AG10803 (cell line): ENCODE results near the gene EVPLL.
"Not testable (repeated sequence)": the region's sequence is repeated elsewhere in the genome, so short reads cannot be mapped to it uniquely, and the experiment has no call there.

ENCODE experiments used
- DNase-seq: peaks from one replicate; pipeline ENCODE4 v3.0.0; 2010; ENCODE audit warnings: low read depth
- H3K4me3 ChIP-seq: 2 replicates; pipeline ENCODE4 v1.5.1; 2011; ENCODE audit warnings: mild to moderate bottlenecking, low read length, control low read depth
- CTCF ChIP-seq: conservative IDR thresholded peaks from 2 replicates; pipeline ENCODE4 v1.5.1; 2011; ENCODE audit warnings: mild to moderate bottlenecking, low read length, control low read depth, inconsistent platforms

Gene EVPLL

DNA sequence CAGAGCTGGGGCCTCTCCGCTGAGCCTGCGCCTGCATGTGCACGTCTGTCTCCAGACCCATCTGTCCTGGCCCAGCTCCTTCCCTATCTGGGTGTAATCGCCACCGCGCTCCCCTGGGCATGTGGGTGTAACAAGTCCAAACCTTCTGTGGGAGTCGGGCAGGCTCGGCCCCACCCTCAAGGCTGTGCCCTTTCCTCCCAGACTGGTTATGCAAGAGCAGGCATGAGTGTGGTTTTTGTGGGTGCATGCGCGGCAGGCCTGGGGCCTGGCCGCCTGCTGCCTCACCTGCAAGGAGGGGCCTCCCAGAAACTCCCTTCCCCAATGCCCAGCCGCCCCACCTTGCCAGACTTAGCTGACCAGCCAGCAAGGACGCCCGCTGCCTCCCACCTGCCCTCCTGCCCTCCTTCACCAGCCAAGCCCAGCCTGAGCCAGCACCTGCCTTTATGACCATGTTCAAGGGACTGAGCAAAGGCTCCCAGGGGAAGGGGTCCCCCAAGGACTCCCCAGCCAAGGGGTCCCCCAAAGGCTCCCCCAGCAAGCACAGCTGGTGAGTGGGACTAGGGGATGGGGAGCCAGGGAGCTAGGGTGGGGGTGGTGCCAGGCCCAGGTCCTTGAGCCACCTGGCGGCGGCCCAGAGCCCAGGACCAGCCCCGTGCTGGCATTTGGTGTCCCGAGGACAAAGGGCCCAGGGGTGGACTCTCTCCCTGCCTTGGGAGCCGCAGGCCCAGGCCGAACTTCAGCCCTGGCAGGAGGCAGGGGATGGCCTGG is at the start of gene EVPLL:
Gene EVPLL (plus strand): TSS at position 342 of the 768 bp plus-strand sequence. CDS start 3,160 bp downstream, outside the sequence.
- no peak for TF ChIP-seq CTCF
- H3K4me3 ChIP-seq = no peak within 1 kb of the TSS
- peak; percentile 30 for DNase-seq

GRCh38 chr17:18328643-18329204 is 48.9 kb upstream of the EVPLL start:
- no peak for DNase-seq
- TF ChIP-seq CTCF = no peak
- no peak overlapping the region for H3K4me3 ChIP-seq

- no peak for TF ChIP-seq CTCF
- no peak for DNase-seq
- no peak overlapping the region for H3K4me3 ChIP-seq
Observed at GRCh38 chr17:18331879-18332278, 45.7 kb upstream of the EVPLL start.

DNA sequence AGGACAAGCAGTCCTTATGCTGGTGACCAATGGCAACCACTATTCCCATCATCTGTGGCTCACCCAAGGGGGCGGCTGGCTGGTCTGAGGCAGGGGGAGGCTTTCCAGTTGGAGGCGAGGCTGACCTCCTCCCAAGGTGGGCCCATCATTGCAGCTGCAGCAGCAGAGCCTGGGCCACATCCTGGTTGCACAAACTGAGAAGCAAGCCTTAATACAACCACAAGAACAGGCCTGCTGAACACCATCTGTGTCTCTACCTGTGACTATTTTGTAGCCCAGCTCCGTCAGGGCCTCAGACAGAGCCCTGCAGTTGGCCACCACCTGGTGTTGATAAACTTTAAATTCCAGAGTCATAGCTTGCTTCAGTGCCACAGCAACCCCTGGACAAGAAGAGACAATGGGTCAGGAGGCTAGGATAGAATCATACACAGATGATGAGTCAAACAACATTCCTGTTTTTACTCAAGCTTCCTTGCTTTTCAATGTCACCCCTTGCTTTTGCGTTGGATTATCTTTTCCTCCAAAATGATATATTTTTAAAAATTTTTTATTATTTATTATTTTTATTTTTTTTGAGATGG is 44.6 kb upstream of the EVPLL start:
- DNase-seq = peak; percentile 31
- TF ChIP-seq CTCF = no peak
- H3K4me3 ChIP-seq = no peak overlapping the region

GRCh38 chr17:18338158-18338557 is 39.4 kb upstream of the EVPLL start:
- not testable (repeated sequence) for H3K4me3 ChIP-seq, DNase-seq

DNA sequence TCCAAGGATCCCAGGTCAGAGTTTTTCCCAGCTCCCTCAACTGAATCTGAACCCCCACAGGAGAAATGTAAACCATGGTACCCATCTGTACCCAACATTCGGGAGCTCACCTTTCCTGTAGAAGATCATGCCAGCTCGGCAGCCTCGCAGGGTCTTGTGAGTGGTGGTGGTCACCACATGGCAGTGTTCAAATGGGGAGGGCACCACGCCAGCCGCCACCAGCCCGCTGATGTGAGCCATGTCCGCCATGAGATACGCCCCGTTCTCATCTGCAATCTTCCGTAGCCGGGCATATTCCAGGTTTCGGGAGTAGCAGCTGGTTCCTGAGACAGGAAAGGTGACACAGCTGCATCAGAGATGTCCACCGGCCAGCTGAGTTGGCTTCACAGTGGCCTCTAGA is 37.6 kb upstream of the EVPLL start:
- no peak for TF ChIP-seq CTCF
- no peak overlapping the region for H3K4me3 ChIP-seq
- DNase-seq = no peak

- TF ChIP-seq CTCF = no peak
- no peak overlapping the region for H3K4me3 ChIP-seq
- DNase-seq = no peak
Observed at GRCh38 chr17:18344021-18344420, 33.6 kb upstream of the EVPLL start.
